ENCODE data around the gene C1QTNF6. TPM values are rescaled to one million over a fixed set of nuclear protein-coding genes. Genes with fewer than 3 reads are reported as not detected.

The C1QTNF6 gene
- total and polyA plus RNA-seq, 2 donors (not counting 1 experiment from before 2014, with no cell fraction given): 3.5 to 7.4 TPM

GRCh38 chr22:37133304-37134018 lies 54.6 kb downstream of the C1QTNF6 start:
- H3K9me3 ChIP-seq (ENCODE audit: control insufficient read depth, insufficient read depth, low read depth, low read length): no peaks in the 10 kb centered on the region
- no peaks in the 10 kb centered on the region for H4K20me1 ChIP-seq (ENCODE audit: control insufficient read depth, extremely low read depth, insufficient read depth, low read length)
- no peak overlapping the region for H3K4me3 ChIP-seq (replicated peaks in 1 of 4; ENCODE audit: control extremely low read depth in 1 of 4, insufficient read depth in 1 of 4, low read depth in 3 of 4, low read length in 4 of 4)
- H2AFZ ChIP-seq (ENCODE audit: low read length): no peak overlapping the region
- H3K4me1 ChIP-seq (ENCODE audit: control insufficient read depth, extremely low read depth, insufficient read depth, low read length): no peaks in the 10 kb centered on the region
- H3K9ac ChIP-seq (ENCODE audit: insufficient read depth, low read length): no peak overlapping the region
- no peaks in the 10 kb centered on the region for H3K27me3 ChIP-seq (ENCODE audit: control insufficient read depth, insufficient read depth, low read length)
- H3K36me3 ChIP-seq (ENCODE audit: control insufficient read depth, insufficient read depth, low read length): no peaks in the 10 kb centered on the region
- no peak overlapping the region for H3K27ac ChIP-seq (ENCODE audit: insufficient read depth, low read length)
- H3K4me2 ChIP-seq (ENCODE audit: extremely low read depth, insufficient read depth, low read length): no peak overlapping the region
- TF ChIP-seq EZH2 (IDR thresholded peaks at IDR 0.05; ENCODE audit: low read length, missing control alignments): no peak
- no peak for TF ChIP-seq CTCF (conservative IDR thresholded peaks at IDR 0.05 in 1 of 2, IDR thresholded peaks at IDR 0.05 in 1 of 2; ENCODE audit: low read depth in 1 of 2, low read length in 2 of 2)
- DNase-seq (ENCODE audit: low read depth in 2 of 2): peak in 1 of 2 donors; percentile 19
- H3K79me2 ChIP-seq (ENCODE audit: control insufficient read depth, insufficient read depth, low read length): no peaks in the 10 kb centered on the region

DNA sequence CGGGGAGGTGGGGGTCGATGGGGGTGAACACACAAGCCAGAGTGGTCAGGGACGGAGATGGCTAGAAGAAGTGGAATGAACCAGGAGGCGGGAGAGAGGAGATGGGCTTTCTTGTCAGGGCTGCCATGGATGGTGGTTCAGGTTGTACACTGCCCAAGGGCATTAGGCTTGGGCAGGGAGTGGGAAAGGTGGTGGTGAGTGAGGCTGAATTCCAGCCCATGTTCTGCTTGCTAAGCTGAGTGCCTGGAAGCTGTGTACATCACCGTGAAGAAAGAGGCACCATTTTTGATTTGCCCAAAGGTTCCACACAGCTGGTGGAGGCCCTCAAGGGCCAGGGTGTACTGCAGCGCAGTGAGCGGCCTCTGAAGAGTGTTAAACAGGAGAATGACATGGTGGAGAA lies 55.3 kb downstream of the C1QTNF6 start:
- Histone ChIP-seq H3K9me3 (ENCODE audit: control insufficient read depth, insufficient read depth, low read depth, low read length) (no peaks in the 10 kb centered on the region), H3K4me1 (ENCODE audit: control insufficient read depth, extremely low read depth, insufficient read depth, low read length) (no peaks in the 10 kb centered on the region), H3K27me3 (ENCODE audit: control insufficient read depth, insufficient read depth, low read length) (peaks cover 3% of the 10 kb centered on the region), H3K4me3 (replicated peaks in 1 of 4; ENCODE audit: control extremely low read depth in 1 of 4, insufficient read depth in 1 of 4, low read depth in 3 of 4, low read length in 4 of 4) (no peak overlapping the region), H4K20me1 (ENCODE audit: control insufficient read depth, extremely low read depth, insufficient read depth, low read length) (no peaks in the 10 kb centered on the region), H3K79me2 (ENCODE audit: control insufficient read depth, insufficient read depth, low read length) (no peaks in the 10 kb centered on the region), H3K36me3 (ENCODE audit: control insufficient read depth, insufficient read depth, low read length) (no peaks in the 10 kb centered on the region), H3K4me2 (ENCODE audit: extremely low read depth, insufficient read depth, low read length) (no peak overlapping the region), H2AFZ (ENCODE audit: low read length) (no peak overlapping the region), H3K27ac (ENCODE audit: insufficient read depth, low read length) (no peak overlapping the region), H3K9ac (ENCODE audit: insufficient read depth, low read length) (no peak overlapping the region)
- TF ChIP-seq CTCF (conservative IDR thresholded peaks at IDR 0.05 in 1 of 2, IDR thresholded peaks at IDR 0.05 in 1 of 2; ENCODE audit: low read depth in 1 of 2, low read length in 2 of 2) (no peak), EZH2 (IDR thresholded peaks at IDR 0.05; ENCODE audit: low read length, missing control alignments) (no peak)
- no peak for DNase-seq (ENCODE audit: low read depth in 2 of 2)

Other genes with a start within 250 kb of the C1QTNF6 start
- gene TST, start 168.8 kb downstream of the C1QTNF6 start, total RNA-seq: 21.6 and 25.4 TPM in 2 replicates
- gene TST, start 168.8 kb downstream of the C1QTNF6 start, polyA plus RNA-seq: 11.7 and 12.7 TPM in 2 replicates
- gene MPST, start 168.5 kb downstream of the C1QTNF6 start, total RNA-seq: 51.5 and 76.8 TPM in 2 replicates
- 13.5 and 14.8 TPM in 2 replicates for gene MPST, start 168.5 kb downstream of the C1QTNF6 start, polyA plus RNA-seq
- 19.3 and 19.5 TPM in 2 replicates for gene KCTD17, start 136.5 kb downstream of the C1QTNF6 start, total RNA-seq
- gene KCTD17, start 136.5 kb downstream of the C1QTNF6 start, polyA plus RNA-seq: 10.6 and 19.2 TPM in 2 replicates
- not detected in 2 replicates for gene TMPRSS6, start 78.5 kb downstream of the C1QTNF6 start, total RNA-seq
- gene TMPRSS6, start 78.5 kb downstream of the C1QTNF6 start, polyA plus RNA-seq: not detected in 2 replicates
- gene IL2RB, start 38.3 kb downstream of the C1QTNF6 start, total RNA-seq: not detected in 2 replicates
- 0.03 and 0.07 TPM in 2 replicates for gene IL2RB, start 38.3 kb downstream of the C1QTNF6 start, polyA plus RNA-seq
- gene SSTR3, start 24.2 kb upstream of the C1QTNF6 start, total RNA-seq: not detected in 2 replicates
- not detected in 2 replicates for gene SSTR3, start 24.2 kb upstream of the C1QTNF6 start, polyA plus RNA-seq
- 1.5 and 2.1 TPM in 2 replicates for gene RAC2, start 56.0 kb upstream of the C1QTNF6 start, total RNA-seq
- gene RAC2, start 56.0 kb upstream of the C1QTNF6 start, polyA plus RNA-seq: 10.5 and 10.9 TPM in 2 replicates
- gene CYTH4, start 94.3 kb upstream of the C1QTNF6 start, total RNA-seq: under 0.01 and 0.26 TPM in 2 replicates
- 0.12 TPM in 1 of 2 replicates, not detected in the other for gene CYTH4, start 94.3 kb upstream of the C1QTNF6 start, polyA plus RNA-seq
- under 0.01 TPM in 2 replicates for gene ELFN2, start 239.2 kb upstream of the C1QTNF6 start, total RNA-seq
- 0.02 and 0.10 TPM in 2 replicates for gene ELFN2, start 239.2 kb upstream of the C1QTNF6 start, polyA plus RNA-seq

Data from fibroblast of lung (primary cell).